GM18505 (cell line): Measurements from ENCODE around the gene SSR1.

ENCODE experiments used
- ATAC-seq: cut with Tn5 transposase; IDR thresholded peaks from one replicate; pipeline ENCODE4 v1.9.1; 2021; ENCODE audit not compliant: unreplicated experiment
- POLR2A ChIP-seq: IDR thresholded peaks from 4 replicates; pipeline ENCODE4 v1.6.1; 2011; ENCODE audit warnings: borderline replicate concordance; ENCODE audit not compliant: insufficient read depth, insufficient read length; ENCODE audit errors: extremely low read depth

SSR1 gene

DNA sequence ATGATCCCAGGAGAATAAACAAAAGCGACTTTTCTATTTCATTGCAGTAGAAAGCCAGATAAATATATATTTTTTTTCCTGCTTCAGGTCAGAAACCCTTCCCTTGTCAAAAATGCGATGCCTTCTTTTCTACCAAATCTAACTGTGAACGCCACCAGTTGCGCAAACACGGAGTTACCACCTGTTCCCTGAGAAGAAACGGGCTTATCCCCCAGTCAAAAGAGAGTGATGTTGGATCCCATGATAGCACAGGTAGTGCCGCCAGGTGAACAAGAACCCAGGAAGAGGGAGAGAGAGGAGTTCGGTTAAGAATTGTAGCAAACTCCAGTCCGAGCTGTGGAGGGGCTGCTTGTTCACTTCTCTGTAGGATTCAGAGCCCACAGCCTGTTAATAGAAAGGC lies 72.6 kb downstream of the SSR1 start:
- no peak for TF ChIP-seq POLR2A
- no peak for ATAC-seq

DNA sequence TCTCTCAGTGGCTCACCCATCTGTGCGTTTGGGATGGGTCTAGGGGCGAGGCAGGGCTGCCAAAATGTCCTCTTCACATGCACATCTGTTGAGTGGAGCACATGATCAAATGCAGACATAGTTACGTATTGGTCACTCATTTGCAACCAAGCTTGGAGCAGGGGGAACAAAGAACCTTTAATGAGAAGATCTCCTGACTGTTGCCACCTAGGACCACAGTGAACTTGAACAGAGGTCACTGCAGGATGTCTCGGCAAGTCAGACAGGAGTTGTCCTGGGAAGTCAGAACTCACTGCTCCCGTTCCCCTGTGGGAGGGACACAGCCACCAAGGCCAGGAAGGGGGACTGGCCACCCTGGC lies 73.4 kb downstream of the SSR1 start:
- no peak for TF ChIP-seq POLR2A
- no peak for ATAC-seq

- no peak for TF ChIP-seq POLR2A
- ATAC-seq, result no peak
These were observed 74.0 kb downstream of the SSR1 start for GRCh38 chr6:7238900-7239589.

- TF ChIP-seq POLR2A, result no peak
- ATAC-seq, result no peak
These were observed 74.5 kb downstream of the SSR1 start for GRCh38 chr6:7238526-7238899.

DNA sequence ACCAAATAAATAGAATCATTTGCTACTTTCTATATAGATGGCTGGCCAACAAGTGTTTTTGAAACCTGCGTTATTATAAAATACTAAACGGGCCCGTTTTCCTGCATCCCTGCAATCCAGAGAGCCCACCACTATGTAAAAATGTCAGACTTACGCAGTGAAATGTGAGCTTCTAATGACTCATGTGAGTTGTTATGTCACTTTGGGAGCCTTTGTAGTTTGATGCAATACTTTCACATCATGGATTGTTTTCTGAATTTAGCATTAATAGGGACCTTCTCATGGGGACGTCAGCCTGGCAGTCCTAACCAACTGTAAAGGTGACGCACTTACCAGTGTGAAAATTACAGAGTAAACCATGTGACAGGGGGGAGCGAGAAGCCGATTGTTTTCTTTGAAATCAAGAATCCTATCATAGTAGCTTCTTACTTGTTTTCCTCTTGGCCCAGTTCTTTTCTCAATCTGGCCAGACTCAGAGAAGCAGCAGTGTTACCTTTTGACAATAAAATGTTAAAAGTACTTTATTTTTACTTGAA lies 75.3 kb downstream of the SSR1 start:
- TF ChIP-seq POLR2A, result no peak
- no peak for ATAC-seq

DNA sequence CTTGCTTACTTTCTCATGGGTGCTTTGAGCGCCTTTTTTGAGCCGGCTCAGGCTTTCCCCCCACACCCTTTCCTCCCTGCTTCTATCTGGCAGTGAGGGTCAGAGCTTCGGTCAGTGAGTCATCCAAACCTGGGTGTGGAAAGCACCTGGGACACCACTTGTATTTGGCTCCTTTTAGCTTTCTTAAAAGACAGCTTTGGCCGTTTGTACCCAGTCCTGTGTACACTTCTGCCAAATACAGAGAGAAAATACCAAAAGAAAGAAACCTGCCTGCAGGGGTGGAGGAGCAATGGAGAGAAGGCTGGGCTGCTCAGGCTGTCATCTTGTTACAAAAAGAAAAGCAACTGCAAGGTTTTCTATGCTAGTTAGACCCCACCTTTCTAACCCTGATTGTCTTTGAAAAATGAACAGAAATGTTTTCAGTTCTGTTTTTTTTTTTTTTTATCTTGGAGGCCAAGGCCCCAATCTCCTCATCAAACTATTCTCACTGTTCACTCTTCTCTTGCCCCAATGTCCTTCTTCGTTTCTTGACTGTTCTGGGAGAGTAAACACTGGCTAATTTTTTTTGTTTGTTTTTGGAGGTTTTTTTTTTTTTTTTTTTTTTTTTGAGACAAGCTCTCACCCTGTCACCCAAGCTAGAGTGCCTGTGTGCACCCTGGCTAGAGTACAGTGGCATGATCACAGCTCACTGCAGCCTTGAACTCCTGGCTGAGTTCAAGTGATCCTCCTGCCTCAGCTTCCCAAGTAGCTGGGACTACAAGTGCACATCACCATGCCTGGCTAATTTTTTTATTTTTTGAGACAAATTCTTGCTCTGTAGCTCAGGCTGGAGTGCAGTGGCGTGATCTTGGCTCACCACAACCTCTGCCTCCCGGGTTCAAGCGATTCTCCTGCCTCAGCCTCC lies 76.4 kb downstream of the SSR1 start:
- peak; percentile 49 for ATAC-seq
- TF ChIP-seq POLR2A, result no peak

DNA sequence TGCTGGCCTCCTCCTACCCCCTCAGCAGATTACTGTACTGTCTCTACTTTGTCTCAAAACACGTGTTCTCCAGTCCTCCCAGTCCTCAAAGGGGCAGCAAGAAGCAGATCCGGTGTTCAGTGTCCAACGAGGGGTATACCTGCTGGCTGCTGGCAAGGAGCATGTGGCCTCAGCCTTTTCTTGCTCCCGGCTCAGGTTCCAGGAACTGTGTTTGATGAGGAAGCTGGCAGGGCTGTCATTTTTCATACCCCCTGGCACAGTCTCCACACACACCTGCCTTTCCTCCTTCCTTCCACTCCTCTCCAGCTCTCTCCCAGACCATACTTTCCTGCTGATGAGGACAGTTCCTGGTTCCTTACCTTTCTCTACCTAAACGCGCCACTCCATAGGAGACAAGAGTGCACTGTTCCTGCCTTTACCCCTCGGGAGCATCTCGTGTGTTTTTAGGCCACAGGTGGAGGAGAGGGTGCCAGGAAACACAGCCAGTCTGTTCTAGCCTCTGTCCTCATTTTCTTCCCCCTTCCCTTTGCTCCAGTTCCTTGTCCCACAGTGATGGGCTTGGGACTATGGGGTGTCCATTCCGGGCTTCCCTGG lies 77.2 kb downstream of the SSR1 start:
- TF ChIP-seq POLR2A, result no peak
- no peak for ATAC-seq

GRCh38 chr6:7234547-7234946 lies 78.5 kb downstream of the SSR1 start:
- TF ChIP-seq POLR2A, result no peak
- ATAC-seq, result no peak

- no peak for TF ChIP-seq POLR2A
These were observed 80.6 kb downstream of the SSR1 start for GRCh38 chr6:7232351-7232750.

GRCh38 chr6:7230956-7231713 lies 81.9 kb downstream of the SSR1 start:
- no peak for ATAC-seq
- no peak for TF ChIP-seq POLR2A

More at GRCh38 chr6:7232351-7232750, 80.6 kb downstream of the SSR1 start:
- no peak for ATAC-seq

GRCh38 chr6:7230327-7230691 lies 82.7 kb downstream of the SSR1 start:
- no peak for TF ChIP-seq POLR2A
- no peak for ATAC-seq

DNA sequence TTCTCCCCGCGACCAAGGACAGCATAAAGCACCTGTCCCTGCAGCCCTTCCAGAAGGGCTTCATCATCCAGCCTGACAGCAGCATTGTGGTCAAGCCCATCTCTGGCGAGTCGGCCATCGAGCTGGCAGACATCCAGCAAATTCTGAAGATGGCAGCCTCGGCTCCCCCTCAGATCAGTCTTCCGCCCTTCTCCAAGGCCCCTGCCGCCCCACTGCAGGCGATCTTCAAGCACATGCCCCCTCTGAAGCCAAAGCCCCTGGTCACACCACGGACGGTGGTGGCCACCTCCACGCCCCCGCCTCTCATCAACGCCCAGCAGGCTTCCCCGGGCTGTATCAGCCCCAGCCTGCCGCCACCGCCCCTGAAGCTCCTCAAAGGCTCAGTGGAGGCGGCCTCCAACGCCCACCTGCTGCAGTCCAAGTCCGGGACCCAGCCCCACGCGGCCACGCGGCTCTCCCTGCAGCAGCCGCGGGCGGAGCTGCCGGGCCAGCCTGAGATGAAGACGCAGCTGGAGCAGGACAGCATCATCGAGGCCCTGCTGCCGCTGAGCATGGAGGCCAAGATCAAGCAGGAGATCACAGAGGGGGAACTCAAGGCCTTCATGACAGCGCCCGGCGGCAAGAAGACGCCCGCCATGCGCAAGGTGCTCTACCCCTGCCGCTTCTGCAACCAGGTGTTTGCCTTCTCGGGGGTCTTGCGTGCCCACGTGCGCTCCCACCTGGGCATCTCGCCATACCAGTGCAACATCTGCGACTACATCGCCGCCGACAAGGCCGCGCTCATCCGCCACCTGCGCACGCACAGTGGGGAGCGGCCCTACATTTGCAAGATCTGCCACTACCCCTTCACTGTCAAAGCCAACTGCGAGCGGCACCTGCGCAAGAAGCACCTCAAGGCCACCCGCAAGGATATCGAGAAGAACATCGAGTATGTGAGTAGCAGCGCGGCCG lies 83.3 kb downstream of the SSR1 start:
- no peak for ATAC-seq

More for the DNA sequence above, 83.3 kb downstream of the SSR1 start:
- TF ChIP-seq POLR2A, result no peak
